ENCODE data around the gene PIGK. TPM values are rescaled to one million over a fixed set of nuclear protein-coding genes. Genes with fewer than 3 reads are reported as not detected.

Gene PIGK
- total and polyA plus RNA-seq, 7 donors, result 4.6 to 20.0 (median 15.9) TPM

DNA sequence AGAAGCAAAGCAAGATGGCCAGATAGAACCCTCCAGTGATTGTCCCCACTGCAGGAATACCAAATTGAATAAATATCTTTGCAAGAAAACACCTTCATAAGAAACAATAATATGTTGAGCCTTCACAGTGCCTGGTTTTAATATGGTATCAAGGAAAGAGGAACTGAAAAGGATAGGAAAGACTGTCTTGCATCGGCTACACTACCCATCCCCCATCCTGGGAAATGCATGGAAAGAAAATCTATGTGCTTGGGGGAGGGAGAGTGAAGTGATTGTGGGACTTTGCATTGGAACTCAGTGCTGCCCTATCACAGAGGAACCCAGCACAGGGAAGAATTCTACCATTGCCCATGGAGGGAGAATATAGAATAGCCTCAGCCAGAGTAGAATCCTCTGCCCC is 34.0 kb upstream of the PIGK start:
- no peak for DNase-seq
- Histone ChIP-seq H3K4me1 (no peaks in the 10 kb centered on the region), H3K36me3 (no peaks in the 10 kb centered on the region), H3K27ac (no peak overlapping the region), H3K4me3 (no peak overlapping the region), H3K9me3 (peaks cover 0 to 13% (median 7%) of the 10 kb centered on the region in 4 donors), H3K27me3 (no peaks in the 10 kb centered on the region)
- intact Hi-C loops (cut with DNase I), result no loop called here
- no peak for TF ChIP-seq POLR2A (IDR thresholded peaks at IDR 0.05)
- TF ChIP-seq, protein P1, sequence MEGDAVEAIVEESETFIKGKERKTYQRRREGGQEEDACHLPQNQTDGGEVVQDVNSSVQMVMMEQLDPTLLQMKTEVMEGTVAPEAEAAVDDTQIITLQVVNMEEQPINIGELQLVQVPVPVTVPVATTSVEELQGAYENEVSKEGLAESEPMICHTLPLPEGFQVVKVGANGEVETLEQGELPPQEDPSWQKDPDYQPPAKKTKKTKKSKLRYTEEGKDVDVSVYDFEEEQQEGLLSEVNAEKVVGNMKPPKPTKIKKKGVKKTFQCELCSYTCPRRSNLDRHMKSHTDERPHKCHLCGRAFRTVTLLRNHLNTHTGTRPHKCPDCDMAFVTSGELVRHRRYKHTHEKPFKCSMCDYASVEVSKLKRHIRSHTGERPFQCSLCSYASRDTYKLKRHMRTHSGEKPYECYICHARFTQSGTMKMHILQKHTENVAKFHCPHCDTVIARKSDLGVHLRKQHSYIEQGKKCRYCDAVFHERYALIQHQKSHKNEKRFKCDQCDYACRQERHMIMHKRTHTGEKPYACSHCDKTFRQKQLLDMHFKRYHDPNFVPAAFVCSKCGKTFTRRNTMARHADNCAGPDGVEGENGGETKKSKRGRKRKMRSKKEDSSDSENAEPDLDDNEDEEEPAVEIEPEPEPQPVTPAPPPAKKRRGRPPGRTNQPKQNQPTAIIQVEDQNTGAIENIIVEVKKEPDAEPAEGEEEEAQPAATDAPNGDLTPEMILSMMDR (IDR thresholded peaks at IDR 0.05), result no peak
- no peak for TF ChIP-seq POLR2AphosphoS5 (IDR thresholded peaks at IDR 0.05)
- TF ChIP-seq EP300 (IDR thresholded peaks at IDR 0.05), result no peak
- 67 to 76% methylated on average over 1 of the region's 1 CpG for WGBS, 2 donors

DNA sequence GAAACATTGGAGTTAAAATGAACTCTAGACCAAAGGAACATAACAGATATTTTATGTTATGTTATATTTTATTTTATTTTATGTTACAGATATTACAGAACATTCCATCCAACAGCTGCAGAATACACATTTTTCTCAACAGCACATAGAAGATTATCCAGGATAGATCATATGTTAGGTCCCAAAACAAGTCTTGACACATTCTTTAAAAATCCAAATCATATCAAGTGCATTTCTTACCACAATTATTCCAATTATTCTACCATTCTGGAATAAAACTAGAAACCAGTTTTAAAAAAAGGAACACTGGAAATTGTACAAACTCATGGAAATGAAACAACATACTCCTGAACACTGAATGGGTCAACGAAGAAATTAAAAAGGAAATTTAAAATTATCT is 30.9 kb upstream of the PIGK start:
- H3K27ac ChIP-seq, result no peak overlapping the region
- H3K4me1 ChIP-seq, result no peaks in the 10 kb centered on the region
- intact Hi-C loops (cut with DNase I), result no loop called here
- 92 to 93% methylated on average over 1 of the region's 1 CpG for WGBS, 2 donors
- peaks cover 0 to 13% (median 7%) of the 10 kb centered on the region in 4 donors for H3K9me3 ChIP-seq
- H3K27me3 ChIP-seq, result no peaks in the 10 kb centered on the region
- no peak overlapping the region for H3K4me3 ChIP-seq
- H3K36me3 ChIP-seq, result no peaks in the 10 kb centered on the region
- no peak for DNase-seq
- TF ChIP-seq EP300 (IDR thresholded peaks at IDR 0.05), result no peak
- no peak for TF ChIP-seq POLR2A (IDR thresholded peaks at IDR 0.05)

DNA sequence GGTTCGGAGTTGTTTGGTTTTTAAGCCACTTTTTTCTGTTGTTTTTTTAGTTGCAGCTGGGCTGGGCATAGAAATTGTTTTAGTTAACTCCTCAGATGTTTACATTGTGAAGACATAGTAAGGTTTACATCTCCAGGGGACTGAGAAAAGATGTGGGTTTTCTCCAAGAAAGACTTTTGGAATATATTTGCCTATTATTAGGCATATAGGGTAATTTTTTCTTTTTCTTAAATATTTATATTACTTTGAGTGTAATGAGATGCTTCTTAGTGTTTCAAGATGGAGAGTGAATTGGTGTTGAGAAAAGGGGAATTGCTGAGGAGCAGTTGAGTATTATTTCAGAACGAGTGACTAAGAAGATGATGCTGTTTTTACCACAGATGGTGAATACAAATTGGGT is 26.6 kb upstream of the PIGK start:
- no peak overlapping the region for H3K4me3 ChIP-seq
- no peaks in the 10 kb centered on the region for H3K36me3 ChIP-seq
- H3K27me3 ChIP-seq, result peaks cover 0 to 5% (median 0%) of the 10 kb centered on the region in 3 donors
- no peaks in the 10 kb centered on the region for H3K4me1 ChIP-seq
- H3K27ac ChIP-seq, result no peak overlapping the region
- TF ChIP-seq, protein P1 (IDR thresholded peaks at IDR 0.05), result no peak
- TF ChIP-seq EP300 (IDR thresholded peaks at IDR 0.05), result no peak
- no peak for TF ChIP-seq POLR2A (IDR thresholded peaks at IDR 0.05)
- intact Hi-C loops (cut with DNase I), result no loop called here
- peaks cover 0 to 3% (median 1%) of the 10 kb centered on the region in 4 donors for H3K9me3 ChIP-seq
- no peak for DNase-seq
- 64 to 66% methylated on average over 2 of the region's 2 CpGs for WGBS, 2 donors

DNA sequence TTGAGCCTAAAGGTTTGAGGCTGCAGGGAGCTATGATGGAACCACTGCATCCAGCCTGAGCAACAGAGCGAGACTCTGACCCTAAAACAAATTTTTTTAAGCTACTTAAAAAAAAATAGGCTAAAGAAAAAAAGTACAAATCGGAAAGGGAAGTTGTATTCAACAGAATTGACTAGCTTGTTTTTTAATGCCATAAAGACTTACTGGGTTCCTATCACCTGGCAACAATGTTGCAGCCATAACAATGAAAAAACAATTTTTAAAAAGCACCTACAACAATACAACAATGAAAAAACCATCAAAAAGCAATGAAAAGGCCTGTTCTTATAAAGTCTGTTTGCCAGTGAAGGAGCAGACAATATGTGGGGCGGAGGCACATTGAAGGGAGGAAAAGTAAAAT is 20.1 kb upstream of the PIGK start:
- Histone ChIP-seq H3K4me1 (no peaks in the 10 kb centered on the region), H3K27ac (no peak overlapping the region), H3K27me3 (peaks cover 0 to 5% (median 0%) of the 10 kb centered on the region in 3 donors), H3K4me3 (no peak overlapping the region), H3K9me3 (no peaks in the 10 kb centered on the region), H3K36me3 (no peaks in the 10 kb centered on the region)
- intact Hi-C loops (cut with DNase I), result no loop called here
- no peak for DNase-seq
- TF ChIP-seq, protein P1 (IDR thresholded peaks at IDR 0.05), result no peak
- TF ChIP-seq EP300 (IDR thresholded peaks at IDR 0.05) (no peak), POLR2AphosphoS5 (IDR thresholded peaks at IDR 0.05) (no peak), POLR2A (IDR thresholded peaks at IDR 0.05) (no peak)
- WGBS, 2 donors, result 77 to 81% methylated on average over 3 of the region's 3 CpGs

DNA sequence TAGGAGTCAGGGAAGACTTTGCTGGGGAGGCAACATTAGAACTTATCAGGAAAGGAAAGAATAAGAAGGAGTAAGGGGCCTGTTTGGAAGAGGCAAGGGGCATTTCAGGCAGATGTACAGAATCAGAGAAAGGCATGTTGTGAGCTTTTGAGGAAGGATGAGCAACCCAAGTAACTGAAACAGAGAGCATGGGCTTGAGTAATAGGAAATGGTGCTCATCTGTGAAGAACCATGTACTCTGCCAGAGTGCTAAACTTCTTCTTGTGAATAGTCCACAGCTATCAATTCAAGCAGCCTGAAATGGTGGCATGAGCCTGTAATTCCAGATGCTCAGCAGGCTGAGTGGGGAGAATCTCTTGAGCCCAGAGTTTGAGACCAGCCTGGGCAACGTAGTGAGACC is 19.2 kb upstream of the PIGK start:
- Histone ChIP-seq H3K4me3 (no peak overlapping the region), H3K4me1 (no peaks in the 10 kb centered on the region), H3K9me3 (no peaks in the 10 kb centered on the region), H3K27me3 (peaks cover 0 to 5% (median 0%) of the 10 kb centered on the region in 3 donors), H3K36me3 (no peaks in the 10 kb centered on the region), H3K27ac (no peak overlapping the region)
- WGBS, 2 donors, result 45 to 70% methylated on average over 1 of the region's 1 CpG
- TF ChIP-seq POLR2A (IDR thresholded peaks at IDR 0.05), result no peak
- TF ChIP-seq EP300 (IDR thresholded peaks at IDR 0.05), result no peak
- TF ChIP-seq, protein P1 (IDR thresholded peaks at IDR 0.05), result no peak
- DNase-seq, result no peak
- intact Hi-C loops (cut with DNase I), result no loop called here

Measured in sigmoid colon (tissue), 7 donors.